SK-N-SH (cell line): ENCODE measurements around the gene TIAM2.

Experiments
- CHD2 ChIP-seq: fragments of 150-350 bp; IDR thresholded peaks from 2 replicates; pipeline ENCODE4 v1.6.1; 2018; ENCODE audit warnings: low read length; ENCODE audit not compliant: partially characterized antibody
- CTCF ChIP-seq: fragments of 200-600 bp; sonication (generic); IDR thresholded peaks from 2 replicates; pipeline ENCODE4 v1.6.1; 2017; ENCODE audit warnings: antibody characterized with exemption, mild to moderate bottlenecking, moderate library complexity
- EP300 ChIP-seq, 2 experiments: IDR thresholded peaks; 2 replicates each; pipeline versions ENCODE4 v1.4.0 to v1.6.1; 2012; ENCODE audit warnings: borderline replicate concordance in 1 of 2, low read depth in 1 of 2, low read length in 1 of 2
- EZH2phosphoT487 ChIP-seq: fragments of 200-600 bp; sonication (generic); IDR thresholded peaks from 2 replicates; pipeline ENCODE4 v1.6.1; 2017; ENCODE audit warnings: low read depth, mixed run types, mild to moderate bottlenecking, antibody characterized with exemption, moderate library complexity, borderline replicate concordance
- FOXM1 ChIP-seq: IDR thresholded peaks from 2 replicates; pipeline ENCODE4 v1.4.0; 2012; ENCODE audit warnings: low read depth, mild to moderate bottlenecking
- JUND ChIP-seq: IDR thresholded peaks from 2 replicates; pipeline ENCODE4 v1.4.0; 2012
- MAX ChIP-seq: IDR thresholded peaks from 2 replicates; pipeline ENCODE4 v1.4.0; 2012; ENCODE audit warnings: low read depth
- POLR2AphosphoS5 ChIP-seq: IDR thresholded peaks from 2 replicates; pipeline ENCODE4 v1.6.1; 2012; ENCODE audit warnings: low read depth, low read length

GRCh38 chr6:155292711-155293110 is 297.6 kb downstream of the TIAM2 start:
- TF ChIP-seq EP300 (IDR thresholded peaks at IDR 0.05; ENCODE audit: borderline replicate concordance in 1 of 2, low read depth in 1 of 2, low read length in 1 of 2): no peak
- no peak for TF ChIP-seq CTCF
- no peak for TF ChIP-seq POLR2AphosphoS5
- no peak for TF ChIP-seq MAX
- TF ChIP-seq FOXM1: no peak
- no peak for TF ChIP-seq JUND
- TF ChIP-seq CHD2: no peak
- no peak for TF ChIP-seq EZH2phosphoT487
